ENCODE measurements around the gene DFFA. TPM values are rescaled to one million over a fixed set of nuclear protein-coding genes. Genes with fewer than 3 reads are reported as not detected.

The DFFA gene
- total and polyA plus RNA-seq, 11 donors, result 10.4 to 27.6 (median 24.5) TPM

DNA sequence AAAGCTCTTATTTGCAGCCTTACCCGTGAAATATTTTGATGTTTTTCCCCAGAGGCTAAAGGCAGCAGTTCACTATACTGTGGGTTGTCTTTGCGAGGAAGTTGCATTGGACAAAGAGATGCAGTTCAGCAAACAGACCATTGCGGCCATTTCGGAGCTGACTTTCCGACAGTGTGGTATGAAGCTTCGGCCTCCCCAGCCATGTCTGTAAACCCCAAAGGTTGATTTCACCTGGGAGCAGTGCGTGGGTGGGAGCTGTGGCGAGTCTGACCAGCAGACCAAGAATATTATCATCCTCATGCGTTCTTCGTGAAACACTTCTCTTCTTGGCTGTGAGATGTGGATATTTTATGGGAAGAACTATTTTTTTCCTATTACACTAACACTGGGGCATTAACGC is 38.5 kb downstream of the DFFA start:
- intact Hi-C loops (cut with DNase I), result loop anchor here in 8 of 10 donors (5.0 to 10.0 kb wide), 5 partner anchors 34 to 61 kb away; partner anchors contain the start of genes DFFA (in 3 of the 8) and PEX14 (in 3 of the 8)

DNA sequence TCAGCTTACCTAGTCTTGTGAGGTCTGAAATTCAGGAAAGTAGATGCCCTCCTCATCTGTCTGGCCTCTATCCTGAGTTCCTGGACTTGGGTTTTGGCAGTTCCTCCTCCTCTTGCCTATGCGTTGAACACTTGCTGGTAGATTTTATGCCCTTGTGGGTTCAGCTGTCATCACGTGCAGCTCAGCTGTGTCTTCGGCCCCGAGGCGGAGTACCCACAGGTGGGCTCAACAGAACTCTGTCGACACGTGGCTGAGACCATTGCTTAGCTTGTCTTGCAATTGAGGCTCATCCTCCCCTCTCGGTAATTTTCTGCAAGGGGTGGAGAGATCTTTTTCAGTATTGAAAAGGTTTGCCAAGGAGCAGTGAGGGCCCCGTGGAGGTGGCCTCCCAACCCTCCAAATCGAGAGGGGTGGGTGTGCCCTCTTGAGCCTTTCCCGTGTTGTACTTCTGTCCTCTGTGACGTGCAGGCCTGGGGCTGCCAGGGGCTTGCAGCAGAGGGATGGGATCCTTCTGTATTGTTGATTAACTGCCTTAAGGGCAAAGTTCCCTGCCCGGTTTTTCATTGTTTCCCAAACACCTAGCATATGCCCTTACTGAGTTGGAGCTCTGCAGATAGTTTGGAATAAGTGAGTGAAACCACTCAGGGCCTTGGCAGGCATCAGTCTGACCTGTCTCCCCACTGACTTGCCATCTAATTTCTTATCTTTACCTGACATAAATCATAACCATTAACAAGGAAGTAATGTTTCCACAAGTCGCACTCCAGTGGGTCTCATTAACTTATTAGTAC is 39.2 kb downstream of the DFFA start:
- DNase-seq, result no peak
- H3K4me1 ChIP-seq, result peaks cover 0 to 22% (median 12%) of the 10 kb centered on the region in 12 donors
- intact Hi-C loops (cut with DNase I), result loop anchor here in 8 of 10 donors (5.0 to 10.0 kb wide), 5 partner anchors 34 to 62 kb away; partner anchors contain the start of genes DFFA (in 3 of the 8) and PEX14 (in 3 of the 8)
- TF ChIP-seq POLR2A (IDR thresholded peaks at IDR 0.05) (no peak), CTCF (IDR thresholded peaks at IDR 0.05) (no peak)
- no peak for ATAC-seq
- H3K27ac ChIP-seq, result no peak overlapping the region
- H3K36me3 ChIP-seq, result peaks cover 0 to 7% (median 0%) of the 10 kb centered on the region in 9 donors
- H3K27me3 ChIP-seq, result no peaks in the 10 kb centered on the region
- H3K9me3 ChIP-seq, result no peaks in the 10 kb centered on the region
- WGBS, 4 donors, result 80 to 87% (median 83%) methylated on average over 13 to 14 of the region's 14 CpGs
- H3K4me3 ChIP-seq, result no peak overlapping the region

More for the DNA sequence above, 38.5 kb downstream of the DFFA start:
- DNase-seq, result no peak
- ATAC-seq, result no peak
- Histone ChIP-seq H3K27ac (no peak overlapping the region), H3K9me3 (no peaks in the 10 kb centered on the region), H3K36me3 (peaks cover 0 to 7% (median 0%) of the 10 kb centered on the region in 9 donors), H3K27me3 (no peaks in the 10 kb centered on the region), H3K4me3 (no peak overlapping the region), H3K4me1 (peaks cover 0 to 20% (median 12%) of the 10 kb centered on the region in 12 donors)
- WGBS, 4 donors, result 90 to 93% (median 91%) methylated on average over 11 of the region's 11 CpGs
- TF ChIP-seq CTCF (IDR thresholded peaks at IDR 0.05) (no peak), POLR2A (IDR thresholded peaks at IDR 0.05) (no peak)

DNA sequence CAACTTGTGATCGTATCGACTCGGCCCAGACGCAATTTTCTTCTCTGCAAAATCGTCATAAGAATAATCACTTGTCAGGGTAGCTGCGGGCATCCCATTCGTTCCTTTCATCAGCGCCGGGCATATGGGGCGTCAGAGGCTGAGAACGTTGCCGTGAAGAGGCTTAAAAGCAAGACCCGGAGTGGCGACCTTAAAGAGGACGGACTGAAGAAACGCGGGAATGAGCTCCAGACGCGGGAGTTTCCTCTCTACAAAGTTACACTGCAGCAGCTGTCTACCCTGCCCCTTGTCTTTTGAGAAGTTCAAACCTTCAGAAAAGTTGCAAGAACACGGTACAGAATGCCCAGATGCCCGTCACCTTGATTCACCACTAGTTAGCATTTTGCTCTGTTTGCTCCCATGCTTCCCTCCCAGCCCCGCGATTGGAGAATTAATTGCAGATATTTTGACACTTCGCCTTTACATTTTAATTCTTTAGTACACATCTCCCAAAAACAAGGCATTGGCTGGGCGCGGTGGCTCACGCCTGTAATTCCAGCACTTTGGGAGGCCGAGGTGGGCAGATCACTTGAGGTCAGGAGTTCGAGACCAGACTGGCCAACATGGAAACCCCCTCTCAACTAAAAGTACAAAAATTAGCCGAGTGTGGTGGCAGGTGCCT is 41.1 kb downstream of the DFFA start:
- TF ChIP-seq POLR2A (IDR thresholded peaks at IDR 0.05), result no peak
- TF ChIP-seq CTCF (IDR thresholded peaks at IDR 0.05), result no peak
- WGBS, 4 donors, result 25 to 28% (median 27%) methylated on average over 29 to 30 of the region's 30 CpGs
- no peaks in the 10 kb centered on the region for H3K9me3 ChIP-seq
- peak overlapping the region; percentile 61 to 93 (median 82) for H3K4me3 ChIP-seq
- H3K27me3 ChIP-seq, result no peaks in the 10 kb centered on the region
- ATAC-seq (peak in 1 of 4 donors; percentile 3), DNase-seq (no peak)
- H3K27ac ChIP-seq, result peak overlapping the region in 10 of 12 donors; percentile 7 to 82 (median 71)
- intact Hi-C loops (cut with DNase I), result loop anchor here in 9 of 10 donors (2.0 to 10.0 kb wide), 7 partner anchors 36 to 64 kb away; partner anchors contain the start of genes DFFA (in 4 of the 9) and PEX14 (in 3 of the 9)
- H3K36me3 ChIP-seq, result peaks cover 0 to 7% (median 0%) of the 10 kb centered on the region in 9 donors
- peaks cover 0 to 26% (median 12%) of the 10 kb centered on the region in 12 donors for H3K4me1 ChIP-seq
